Measurements from ENCODE around the gene MPZL1.

MPZL1 gene

GRCh38 chr1:167789501-167789900, 67.7 kb downstream of the MPZL1 start:
- H3K79me2 ChIP-seq (ENCODE audit: control insufficient read depth, low read length): no peaks in the 10 kb centered on the region
- H3K9me2 ChIP-seq (replicated peaks; ENCODE audit: control insufficient read depth, low read length): no peaks in the 10 kb centered on the region
- H3K4me1 ChIP-seq (ENCODE audit: control insufficient read depth, low read length): no peaks in the 10 kb centered on the region
- H3K4me3 ChIP-seq (ENCODE audit: low read length): no peak overlapping the region
- TF ChIP-seq EZH2phosphoT487 (IDR thresholded peaks at IDR 0.05; ENCODE audit: borderline replicate concordance, low read length) (no peak), CTCF (IDR thresholded peaks at IDR 0.05; ENCODE audit: low read depth, low read length, poor library complexity, severe bottlenecking) (no peak)
- no peaks in the 10 kb centered on the region for H3K9me3 ChIP-seq (ENCODE audit: control insufficient read depth, insufficient read depth, low read length)
- H3K36me3 ChIP-seq (ENCODE audit: control insufficient read depth, low read length): peaks cover 26% of the 10 kb centered on the region
- no peak overlapping the region for H3K27ac ChIP-seq (ENCODE audit: low read depth, low read length)
- H3K4me2 ChIP-seq (ENCODE audit: low read length): no peak overlapping the region
- no peaks in the 10 kb centered on the region for H3K27me3 ChIP-seq (ENCODE audit: control insufficient read depth, low read length)
- H4K20me1 ChIP-seq (ENCODE audit: control insufficient read depth, insufficient read depth, low read depth, low read length): no peaks in the 10 kb centered on the region
- no peaks in the 10 kb centered on the region for H3F3A ChIP-seq (ENCODE audit: control insufficient read depth, insufficient read depth)

GRCh38 chr1:167790117-167790516, 68.3 kb downstream of the MPZL1 start:
- no peaks in the 10 kb centered on the region for H3F3A ChIP-seq (ENCODE audit: control insufficient read depth, insufficient read depth)

GRCh38 chr1:167791281-167792187, 69.8 kb downstream of the MPZL1 start:
- H3K36me3 ChIP-seq (ENCODE audit: control insufficient read depth, low read length): peaks cover 24% of the 10 kb centered on the region
- H4K20me1 ChIP-seq (ENCODE audit: control insufficient read depth, insufficient read depth, low read depth, low read length): no peaks in the 10 kb centered on the region
- no peak overlapping the region for H3K4me3 ChIP-seq (ENCODE audit: low read length)
- no peaks in the 10 kb centered on the region for H3K9me2 ChIP-seq (replicated peaks; ENCODE audit: control insufficient read depth, low read length)
- no peak overlapping the region for H3K4me2 ChIP-seq (ENCODE audit: low read length)
- H3K27ac ChIP-seq (ENCODE audit: low read depth, low read length): no peak overlapping the region
- no peaks in the 10 kb centered on the region for H3K9me3 ChIP-seq (ENCODE audit: control insufficient read depth, insufficient read depth, low read length)
- no peaks in the 10 kb centered on the region for H3K79me2 ChIP-seq (ENCODE audit: control insufficient read depth, low read length)
- H3K27me3 ChIP-seq (ENCODE audit: control insufficient read depth, low read length): no peaks in the 10 kb centered on the region
- H3F3A ChIP-seq (ENCODE audit: control insufficient read depth, insufficient read depth): no peaks in the 10 kb centered on the region
- no peaks in the 10 kb centered on the region for H3K4me1 ChIP-seq (ENCODE audit: control insufficient read depth, low read length)
- TF ChIP-seq EZH2phosphoT487 (IDR thresholded peaks at IDR 0.05; ENCODE audit: borderline replicate concordance, low read length) (no peak), CTCF (IDR thresholded peaks at IDR 0.05; ENCODE audit: low read depth, low read length, poor library complexity, severe bottlenecking) (no peak)

More at GRCh38 chr1:167790117-167790516, 68.3 kb downstream of the MPZL1 start:
- H3K27me3 ChIP-seq (ENCODE audit: control insufficient read depth, low read length): no peaks in the 10 kb centered on the region
- H3K4me3 ChIP-seq (ENCODE audit: low read length): no peak overlapping the region
- TF ChIP-seq CTCF (IDR thresholded peaks at IDR 0.05; ENCODE audit: low read depth, low read length, poor library complexity, severe bottlenecking): no peak
- TF ChIP-seq EZH2phosphoT487 (IDR thresholded peaks at IDR 0.05; ENCODE audit: borderline replicate concordance, low read length): no peak
- H3K27ac ChIP-seq (ENCODE audit: low read depth, low read length): no peak overlapping the region
- H3K36me3 ChIP-seq (ENCODE audit: control insufficient read depth, low read length): peaks cover 26% of the 10 kb centered on the region
- H4K20me1 ChIP-seq (ENCODE audit: control insufficient read depth, insufficient read depth, low read depth, low read length): no peaks in the 10 kb centered on the region
- H3K79me2 ChIP-seq (ENCODE audit: control insufficient read depth, low read length): no peaks in the 10 kb centered on the region
- no peak overlapping the region for H3K4me2 ChIP-seq (ENCODE audit: low read length)
- H3K9me2 ChIP-seq (replicated peaks; ENCODE audit: control insufficient read depth, low read length): no peaks in the 10 kb centered on the region
- no peaks in the 10 kb centered on the region for H3K4me1 ChIP-seq (ENCODE audit: control insufficient read depth, low read length)
- no peaks in the 10 kb centered on the region for H3K9me3 ChIP-seq (ENCODE audit: control insufficient read depth, insufficient read depth, low read length)

Measured in DOHH2 (cell line).